Measurements from ENCODE around the gene TNKS1BP1.

DNA sequence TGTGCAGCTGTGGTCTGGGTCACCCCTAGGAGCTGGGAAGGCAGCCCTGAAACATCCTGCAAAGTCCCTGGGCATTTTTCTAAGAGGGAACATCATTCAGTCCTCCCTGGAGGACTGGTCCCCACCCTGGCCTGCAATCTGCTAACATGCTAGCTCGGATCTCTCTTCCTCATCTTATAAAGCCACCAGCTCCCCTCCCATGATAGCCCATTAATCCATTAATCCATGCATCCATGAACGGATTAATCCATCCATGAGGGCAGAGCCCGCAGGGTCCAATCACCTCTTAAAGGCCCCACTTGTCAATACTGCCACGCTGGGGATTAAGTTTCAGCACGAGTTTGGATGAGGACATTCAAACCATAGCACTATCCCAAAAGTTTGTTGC lies 44.1 kb upstream of the TNKS1BP1 start:
- TF ChIP-seq EZH2phosphoT487 (IDR thresholded peaks at IDR 0.05; ENCODE audit: borderline replicate concordance, low read depth) (no peak), TAF1 (IDR thresholded peaks at IDR 0.05; ENCODE audit: borderline replicate concordance, low read depth, low read length) (no peak)
- TF ChIP-seq, protein P1, sequence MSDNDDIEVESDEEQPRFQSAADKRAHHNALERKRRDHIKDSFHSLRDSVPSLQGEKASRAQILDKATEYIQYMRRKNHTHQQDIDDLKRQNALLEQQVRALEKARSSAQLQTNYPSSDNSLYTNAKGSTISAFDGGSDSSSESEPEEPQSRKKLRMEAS (IDR thresholded peaks at IDR 0.05; ENCODE audit: low read depth), result no peak
